Measurements from ENCODE around the gene DIPK1A. TPM values are rescaled to one million over a fixed set of nuclear protein-coding genes. Genes with fewer than 3 reads are reported as not detected.

The DIPK1A gene
- polyA plus RNA-seq, 1 experiment, result 12.3 TPM

DNA sequence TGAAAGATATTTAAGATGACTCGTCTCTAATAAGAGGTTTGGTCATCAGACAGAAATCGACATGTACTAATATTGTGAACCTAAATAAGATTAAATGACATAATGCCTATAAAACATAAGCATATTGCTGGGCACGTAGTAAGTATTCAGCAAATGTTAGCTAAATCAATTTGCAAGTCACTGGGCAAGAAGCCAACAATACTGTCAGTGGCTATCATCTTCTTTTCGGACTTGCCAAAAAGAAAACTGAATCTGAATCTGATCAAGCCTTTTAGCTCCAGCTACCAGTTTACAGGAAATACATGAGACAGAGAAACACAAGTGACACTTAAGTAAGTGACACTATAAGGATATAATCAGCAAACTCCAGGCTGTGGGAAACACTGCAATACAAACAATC lies 83.5 kb downstream of the DIPK1A start:
- ChIA-PET CTCF (interaction anchor here (1.6 kb wide), 2 partner anchors 14 to 83 kb away, joined by 3 to 7 read pairs; partner anchors contain the start of gene DIPK1A), POLR2A (no interaction called here)
- H3K27me3 ChIP-seq (ENCODE audit: control insufficient read depth, insufficient read depth, low read length), result no peaks in the 10 kb centered on the region
- H3K4me3 ChIP-seq (ENCODE audit: low read depth, low read length), result no peak overlapping the region
- no peak for DNase-seq (ENCODE audit: low read depth)
- H3K36me3 ChIP-seq (ENCODE audit: control insufficient read depth, insufficient read depth, low read length), result no peaks in the 10 kb centered on the region
- TF ChIP-seq, protein P1, sequence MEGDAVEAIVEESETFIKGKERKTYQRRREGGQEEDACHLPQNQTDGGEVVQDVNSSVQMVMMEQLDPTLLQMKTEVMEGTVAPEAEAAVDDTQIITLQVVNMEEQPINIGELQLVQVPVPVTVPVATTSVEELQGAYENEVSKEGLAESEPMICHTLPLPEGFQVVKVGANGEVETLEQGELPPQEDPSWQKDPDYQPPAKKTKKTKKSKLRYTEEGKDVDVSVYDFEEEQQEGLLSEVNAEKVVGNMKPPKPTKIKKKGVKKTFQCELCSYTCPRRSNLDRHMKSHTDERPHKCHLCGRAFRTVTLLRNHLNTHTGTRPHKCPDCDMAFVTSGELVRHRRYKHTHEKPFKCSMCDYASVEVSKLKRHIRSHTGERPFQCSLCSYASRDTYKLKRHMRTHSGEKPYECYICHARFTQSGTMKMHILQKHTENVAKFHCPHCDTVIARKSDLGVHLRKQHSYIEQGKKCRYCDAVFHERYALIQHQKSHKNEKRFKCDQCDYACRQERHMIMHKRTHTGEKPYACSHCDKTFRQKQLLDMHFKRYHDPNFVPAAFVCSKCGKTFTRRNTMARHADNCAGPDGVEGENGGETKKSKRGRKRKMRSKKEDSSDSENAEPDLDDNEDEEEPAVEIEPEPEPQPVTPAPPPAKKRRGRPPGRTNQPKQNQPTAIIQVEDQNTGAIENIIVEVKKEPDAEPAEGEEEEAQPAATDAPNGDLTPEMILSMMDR (IDR thresholded peaks at IDR 0.05; ENCODE audit: insufficient read depth, low read depth, low read length), result no peak

DNA sequence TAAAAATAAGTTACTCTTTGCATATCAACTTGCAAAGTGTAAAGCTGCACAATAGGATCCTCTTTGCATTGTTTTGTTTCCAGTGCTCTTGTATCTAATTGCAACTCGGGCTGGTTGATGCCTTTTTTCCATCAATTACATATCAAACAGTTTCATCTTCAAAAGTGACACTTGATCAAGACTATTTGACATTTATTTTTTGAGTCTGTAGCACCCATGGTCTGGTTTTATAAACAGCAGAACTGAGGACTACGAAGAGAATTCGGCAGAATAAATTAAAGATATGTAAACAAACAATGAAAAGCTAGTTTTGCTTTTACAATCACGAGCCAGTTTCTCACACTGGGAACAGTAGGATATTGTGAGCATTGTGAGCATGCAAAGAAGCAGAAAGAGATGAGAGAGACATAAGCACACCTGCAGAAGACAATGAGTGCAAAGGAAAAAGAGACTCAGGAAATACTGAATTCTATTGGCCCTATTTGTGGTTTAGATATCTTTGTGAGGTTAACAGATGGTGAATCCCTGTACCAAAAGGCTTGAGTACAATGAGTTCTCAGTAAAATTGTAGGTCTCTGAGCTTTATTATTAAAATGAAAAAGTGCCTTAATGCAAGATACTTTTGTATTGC lies 84.1 kb downstream of the DIPK1A start:
- ChIA-PET CTCF (interaction anchor here (0.9 to 1.6 kb wide), 7 partner anchors 11 to 117 kb away, joined by 3 to 11 read pairs (median 3); partner anchors contain the start of gene DIPK1A), POLR2A (interaction anchor here (0.5 kb wide), 1 partner anchor 347 kb away, joined by 7 read pairs; no protein-coding TSS in a partner anchor)
- no peaks in the 10 kb centered on the region for H3K27me3 ChIP-seq (ENCODE audit: control insufficient read depth, insufficient read depth, low read length)
- no peaks in the 10 kb centered on the region for H3K36me3 ChIP-seq (ENCODE audit: control insufficient read depth, insufficient read depth, low read length)
- no peak for DNase-seq (ENCODE audit: low read depth)
- TF ChIP-seq, protein P1 (IDR thresholded peaks at IDR 0.05; ENCODE audit: insufficient read depth, low read depth, low read length), result no peak
- no peak overlapping the region for H3K4me3 ChIP-seq (ENCODE audit: low read depth, low read length)

DNA sequence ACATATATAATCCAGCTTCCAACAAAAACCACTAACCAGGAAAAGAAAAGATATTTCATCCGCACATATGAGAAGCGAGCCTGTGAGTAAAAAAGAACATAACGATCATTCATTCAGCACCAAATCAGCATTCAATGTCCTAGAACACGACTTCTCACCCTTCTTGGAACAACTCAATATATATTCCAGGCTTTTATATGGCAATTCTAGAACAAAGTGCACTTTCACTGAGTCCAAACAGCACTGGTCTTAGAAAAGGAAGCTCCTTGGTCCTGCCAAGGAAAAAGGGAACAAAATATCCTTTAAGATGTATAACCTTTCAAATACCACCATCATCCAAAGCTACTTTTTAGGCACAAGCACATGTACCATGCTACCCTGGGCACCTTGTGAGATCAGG lies 84.9 kb downstream of the DIPK1A start:
- no peak for DNase-seq (ENCODE audit: low read depth)
- H3K36me3 ChIP-seq (ENCODE audit: control insufficient read depth, insufficient read depth, low read length), result no peaks in the 10 kb centered on the region
- ChIA-PET POLR2A (no interaction called here), CTCF (interaction anchor here (0.8 to 1.5 kb wide), 6 partner anchors 10 to 118 kb away, joined by 3 to 11 read pairs (median 3); no protein-coding TSS in a partner anchor)
- H3K4me3 ChIP-seq (ENCODE audit: low read depth, low read length), result no peak overlapping the region
- no peaks in the 10 kb centered on the region for H3K27me3 ChIP-seq (ENCODE audit: control insufficient read depth, insufficient read depth, low read length)
- TF ChIP-seq, protein P1 (IDR thresholded peaks at IDR 0.05; ENCODE audit: insufficient read depth, low read depth, low read length), result no peak

DNA sequence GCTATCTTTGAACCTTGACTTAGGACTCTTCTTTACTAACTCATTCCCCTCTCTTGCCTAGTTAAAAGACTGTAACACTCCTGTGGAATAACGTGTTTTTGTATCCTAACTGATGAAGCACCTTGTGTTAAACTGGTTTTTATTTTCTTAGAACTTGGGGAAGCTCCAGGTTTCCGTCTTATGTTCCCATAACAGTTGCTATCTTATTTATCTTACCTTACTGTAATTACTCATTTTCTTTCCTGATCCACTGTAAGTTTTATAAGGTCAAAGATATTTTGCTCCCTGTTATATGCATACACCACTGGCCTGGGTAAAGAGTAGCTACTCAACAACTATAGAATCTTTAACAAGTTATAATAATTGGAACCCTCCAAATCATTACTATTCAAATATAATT lies 86.3 kb downstream of the DIPK1A start:
- H3K36me3 ChIP-seq (ENCODE audit: control insufficient read depth, insufficient read depth, low read length), result no peaks in the 10 kb centered on the region
- DNase-seq (ENCODE audit: low read depth), result no peak
- TF ChIP-seq, protein P1 (IDR thresholded peaks at IDR 0.05; ENCODE audit: insufficient read depth, low read depth, low read length), result no peak
- ChIA-PET POLR2A (no interaction called here), CTCF (interaction anchor here (1.1 kb wide), 1 partner anchor 15 kb away, joined by 4 read pairs; no protein-coding TSS in a partner anchor)
- H3K27me3 ChIP-seq (ENCODE audit: control insufficient read depth, insufficient read depth, low read length), result no peaks in the 10 kb centered on the region
- H3K4me3 ChIP-seq (ENCODE audit: low read depth, low read length), result no peak overlapping the region

DNA sequence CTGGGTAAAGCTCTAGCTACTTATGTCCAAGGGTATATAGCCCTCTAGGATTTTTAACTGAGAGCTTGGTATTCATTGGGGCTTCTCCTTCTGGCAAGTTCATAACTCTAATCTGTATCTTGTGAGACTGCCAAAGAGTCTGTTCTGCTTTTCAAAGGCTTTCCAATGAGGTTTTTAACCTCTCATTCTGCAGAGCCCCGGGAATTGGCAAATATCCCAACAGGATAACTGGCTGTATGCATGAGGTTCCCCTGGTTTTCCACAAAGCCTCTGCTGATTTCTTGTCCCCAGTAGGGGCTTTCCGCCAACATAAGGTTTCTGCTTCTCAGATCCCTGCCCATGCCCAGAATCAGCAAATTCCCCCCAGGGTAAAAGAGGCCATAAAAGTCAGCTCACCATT lies 88.5 kb downstream of the DIPK1A start:
- TF ChIP-seq, protein P1 (IDR thresholded peaks at IDR 0.05; ENCODE audit: insufficient read depth, low read depth, low read length), result no peak
- Histone ChIP-seq H3K4me3 (ENCODE audit: low read depth, low read length) (no peak overlapping the region), H3K27me3 (ENCODE audit: control insufficient read depth, insufficient read depth, low read length) (no peaks in the 10 kb centered on the region), H3K36me3 (ENCODE audit: control insufficient read depth, insufficient read depth, low read length) (no peaks in the 10 kb centered on the region)
- ChIA-PET POLR2A (no interaction called here), CTCF (interaction anchor here (1.0 kb wide), 1 partner anchor 88 kb away, joined by 3 read pairs; the partner anchor contains the start of gene DIPK1A)
- no peak for DNase-seq (ENCODE audit: low read depth)

Data from BJ (cell line).